Lung (tissue), 12 donors: ENCODE results near the gene INO80. TPM values are rescaled to one million over a fixed set of nuclear protein-coding genes. Genes with fewer than 3 reads are reported as not detected.

Source experiments
- ATAC-seq: fragments of 200-7000 bp; cut with Tn5 transposase; one replicate; pipeline ENCODE4 v1.9.1; 2020; ENCODE audit warnings: moderate number of reproducible peaks; ENCODE audit not compliant: insufficient read depth, low FRiP score
- DNase-seq, 3 donors: peaks; one replicate each; pipeline ENCODE4 v3.0.0-alpha.2; 2013 to 2017
- H3K27ac ChIP-seq, 2 donors: one replicate each; pipeline ENCODE4 v1.5.1; 2013; ENCODE audit warnings: mild to moderate bottlenecking in 2 of 2, moderate library complexity in 2 of 2, control low read depth in 1 of 2, inconsistent platforms in 1 of 2, low read depth in 1 of 2, low read length in 1 of 2
- H3K27me3 ChIP-seq, 3 donors: one replicate each; pipeline ENCODE4 v1.5.1; 2013; ENCODE audit warnings: low read length in 2 of 3; ENCODE audit not compliant: control insufficient read depth in 3 of 3, insufficient read depth in 3 of 3
- H3K36me3 ChIP-seq, 4 donors: one replicate each; pipeline ENCODE4 v1.5.1; 2013; ENCODE audit warnings: low read length in 4 of 4, mild to moderate bottlenecking in 1 of 4, moderate library complexity in 1 of 4; ENCODE audit not compliant: control insufficient read depth in 4 of 4, insufficient read depth in 4 of 4
- H3K4me1 ChIP-seq, 5 donors: one replicate each; pipeline ENCODE4 v1.5.1; 2013; ENCODE audit warnings: low read length in 5 of 5, mild to moderate bottlenecking in 2 of 5, moderate library complexity in 1 of 5; ENCODE audit not compliant: control insufficient read depth in 5 of 5, insufficient read depth in 5 of 5
- H3K4me3 ChIP-seq: one replicate; pipeline ENCODE4 v1.5.1; 2013; ENCODE audit warnings: mild to moderate bottlenecking, control low read depth, moderate library complexity
- H3K9ac ChIP-seq, 2 donors: one replicate each; pipeline ENCODE4 v1.5.1; 2013; ENCODE audit warnings: low read length in 2 of 2, control low read depth in 1 of 2; ENCODE audit not compliant: insufficient read depth in 1 of 2
- H3K9me3 ChIP-seq, 4 donors: one replicate each; pipeline ENCODE4 v1.5.1; 2013; ENCODE audit warnings: low read length in 3 of 4, mild to moderate bottlenecking in 1 of 4, moderate library complexity in 1 of 4; ENCODE audit not compliant: control insufficient read depth in 4 of 4, insufficient read depth in 3 of 4
- WGBS, 2 donors: extraction: QIAGEN DNeasy Blood & Tissue Kit; methylation state at CpG; one replicate each; pipeline ENCODE4 v1.1.7; 2013; 5-methylcytosine and 5-hydroxymethylcytosine counted together
- polyA plus RNA-seq, 2 donors: library from polyadenylated mRNA; stranded (reverse); fragments of 200-250 nt; gene quantifications; one replicate each; pipeline ENCODE4 v1.2.1, GENCODE V29; 2013
- total RNA-seq, 2 donors: library from RNA; depleted of rRNA in 1 of 2; stranded (reverse); fragments of >200 nt in 1 of 2; gene quantifications; one replicate each; pipeline ENCODE4 v1.2.1, GENCODE V29; 2014 to 2021
- TF ChIP-seq, protein P1 (sequence below): IDR thresholded peaks from 2 replicates; pipeline ENCODE4 v1.5.1; 2012; ENCODE audit warnings: mild to moderate bottlenecking; ENCODE audit errors: control extremely low read depth, extremely low read depth
- donor health status: control.
- donor health status: control.
- donor health status: Bipolar disorder and iron deficiency.
- donor health status: healthy.
- donor health status: DM: yes; HTN: yes; CAD: no.

INO80 gene
- total and polyA plus RNA-seq, 4 donors, result 8.0 to 50.1 (median 22.9) TPM

DNA sequence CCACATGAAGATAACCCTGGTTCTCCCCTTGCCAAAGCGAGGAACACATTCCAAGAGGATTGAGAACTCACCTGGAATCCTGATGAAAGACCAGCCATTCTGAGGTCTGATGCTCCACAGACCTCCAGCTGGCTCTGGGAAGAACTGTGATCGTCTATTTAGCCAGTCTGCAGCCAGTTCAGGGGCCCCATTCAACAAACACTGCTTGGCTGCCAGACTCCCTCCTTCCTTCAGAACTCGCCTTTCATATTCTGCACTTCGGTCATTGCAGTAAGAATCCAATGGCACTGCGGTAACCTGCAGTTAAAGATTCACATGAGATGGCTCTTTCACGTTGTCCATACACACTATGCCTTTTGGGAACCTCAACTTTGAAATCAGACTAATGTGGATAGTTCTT is 95.3 kb downstream of the INO80 start:
- peak in 2 of 3 donors; percentile 9 to 18 for DNase-seq
- Histone ChIP-seq H3K4me1 (peaks cover 4 to 77% (median 31%) of the 10 kb centered on the region in 5 donors), H3K27ac (peak overlapping the region in 1 of 2 donors; percentile 2), H3K27me3 (no peaks in the 10 kb centered on the region), H3K9me3 (no peaks in the 10 kb centered on the region), H3K4me3 (no peak overlapping the region), H3K9ac (no peak overlapping the region), H3K36me3 (peaks cover 3 to 12% (median 5%) of the 10 kb centered on the region in 4 donors)
- TF ChIP-seq, protein P1, sequence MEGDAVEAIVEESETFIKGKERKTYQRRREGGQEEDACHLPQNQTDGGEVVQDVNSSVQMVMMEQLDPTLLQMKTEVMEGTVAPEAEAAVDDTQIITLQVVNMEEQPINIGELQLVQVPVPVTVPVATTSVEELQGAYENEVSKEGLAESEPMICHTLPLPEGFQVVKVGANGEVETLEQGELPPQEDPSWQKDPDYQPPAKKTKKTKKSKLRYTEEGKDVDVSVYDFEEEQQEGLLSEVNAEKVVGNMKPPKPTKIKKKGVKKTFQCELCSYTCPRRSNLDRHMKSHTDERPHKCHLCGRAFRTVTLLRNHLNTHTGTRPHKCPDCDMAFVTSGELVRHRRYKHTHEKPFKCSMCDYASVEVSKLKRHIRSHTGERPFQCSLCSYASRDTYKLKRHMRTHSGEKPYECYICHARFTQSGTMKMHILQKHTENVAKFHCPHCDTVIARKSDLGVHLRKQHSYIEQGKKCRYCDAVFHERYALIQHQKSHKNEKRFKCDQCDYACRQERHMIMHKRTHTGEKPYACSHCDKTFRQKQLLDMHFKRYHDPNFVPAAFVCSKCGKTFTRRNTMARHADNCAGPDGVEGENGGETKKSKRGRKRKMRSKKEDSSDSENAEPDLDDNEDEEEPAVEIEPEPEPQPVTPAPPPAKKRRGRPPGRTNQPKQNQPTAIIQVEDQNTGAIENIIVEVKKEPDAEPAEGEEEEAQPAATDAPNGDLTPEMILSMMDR, result no peak
- WGBS, 2 donors, result 63 to 77% methylated on average over 6 of the region's 6 CpGs
- no peak for ATAC-seq

DNA sequence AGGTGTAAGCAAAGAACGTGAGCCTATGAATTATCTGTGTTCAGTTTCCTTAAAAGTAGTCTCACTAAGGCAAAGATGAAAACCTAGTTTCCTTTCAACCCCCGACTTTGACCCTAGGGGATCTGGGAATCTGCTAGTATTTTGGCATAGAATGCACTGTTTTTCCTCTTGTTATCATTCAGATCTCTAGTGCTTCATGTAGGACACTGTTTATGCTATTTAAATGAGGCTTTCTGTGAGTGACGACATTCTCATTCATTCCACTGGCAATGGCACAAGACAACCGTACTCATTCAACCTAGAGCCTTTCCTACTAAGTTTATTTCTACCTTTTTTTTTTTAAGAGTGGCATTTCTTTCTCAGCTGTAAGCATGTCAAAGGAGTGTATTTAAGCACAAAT is 95.8 kb downstream of the INO80 start:
- peak in 2 of 3 donors; percentile 19 to 51 for DNase-seq

DNA sequence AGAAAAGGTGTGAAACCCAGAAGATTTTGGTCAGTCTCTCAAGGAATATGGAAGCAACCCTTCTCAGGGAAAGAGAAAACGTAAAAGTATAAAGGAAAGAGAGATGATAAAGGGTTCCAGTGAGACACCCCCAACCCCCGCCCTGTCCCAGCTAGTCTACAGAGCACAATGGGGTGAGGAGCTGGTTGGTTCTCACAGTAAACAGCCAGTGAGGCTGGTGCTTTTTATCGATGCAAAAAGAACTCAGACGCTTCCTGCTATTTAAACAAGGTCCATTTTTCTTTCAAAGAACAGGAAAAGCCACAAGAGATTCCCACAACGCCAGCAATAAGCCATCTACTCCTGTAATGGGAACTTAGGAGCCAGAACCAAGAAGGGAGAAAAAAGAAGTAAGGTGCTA is 96.9 kb downstream of the INO80 start:
- Histone ChIP-seq H3K9ac (peak overlapping the region in 1 of 2 donors; percentile 15), H3K27ac (peak overlapping the region in 1 of 2 donors; percentile 61), H3K36me3 (peaks cover 8 to 15% (median 12%) of the 10 kb centered on the region in 4 donors), H3K9me3 (no peaks in the 10 kb centered on the region), H3K4me1 (peaks cover 1 to 68% (median 31%) of the 10 kb centered on the region in 5 donors), H3K4me3 (no peak overlapping the region), H3K27me3 (no peaks in the 10 kb centered on the region)
- no peak for DNase-seq
- TF ChIP-seq, protein P1, result no peak
- 40 to 57% methylated on average over 5 of the region's 5 CpGs for WGBS, 2 donors
- ATAC-seq, result no peak

More for the DNA sequence above, 95.8 kb downstream of the INO80 start:
- WGBS, 2 donors, result 62 to 75% methylated on average over 4 of the region's 4 CpGs
- H3K27me3 ChIP-seq, result no peaks in the 10 kb centered on the region
- H3K4me3 ChIP-seq, result no peak overlapping the region
- no peak overlapping the region for H3K9ac ChIP-seq
- TF ChIP-seq, protein P1, result no peak
- peaks cover 3 to 15% (median 6%) of the 10 kb centered on the region in 4 donors for H3K36me3 ChIP-seq
- no peak overlapping the region for H3K27ac ChIP-seq
- no peaks in the 10 kb centered on the region for H3K9me3 ChIP-seq
- ATAC-seq, result no peak
- peaks cover 4 to 76% (median 31%) of the 10 kb centered on the region in 5 donors for H3K4me1 ChIP-seq

DNA sequence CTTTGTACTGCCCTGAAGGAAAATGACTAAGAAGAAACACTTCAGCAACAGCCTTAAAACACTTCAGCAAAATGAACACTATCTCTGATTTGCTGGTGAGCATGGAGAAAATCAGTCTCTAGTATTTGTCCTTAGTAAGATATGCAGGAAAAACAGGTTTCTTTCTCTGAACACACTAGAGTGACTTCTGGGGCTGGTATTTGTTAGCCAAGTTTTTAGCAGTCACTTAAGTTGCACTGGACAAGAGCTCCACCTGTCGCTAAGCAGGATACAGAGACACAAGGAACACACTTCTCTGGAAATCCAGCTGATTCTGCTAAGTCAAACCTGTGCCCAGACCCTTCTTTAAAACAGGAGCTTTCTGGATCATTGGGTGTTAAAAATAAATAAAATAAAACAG is 97.5 kb downstream of the INO80 start:
- H3K36me3 ChIP-seq, result peaks cover 12 to 17% (median 14%) of the 10 kb centered on the region in 4 donors

More for the DNA sequence above, 97.5 kb downstream of the INO80 start:
- H3K27me3 ChIP-seq, result no peaks in the 10 kb centered on the region
- peaks cover 4 to 66% (median 31%) of the 10 kb centered on the region in 5 donors for H3K4me1 ChIP-seq
- no peak overlapping the region for H3K4me3 ChIP-seq
- 44 to 67% methylated on average over 1 of the region's 1 CpG for WGBS, 2 donors
- peak overlapping the region in 1 of 2 donors; percentile 39 for H3K9ac ChIP-seq
- H3K27ac ChIP-seq, result no peak overlapping the region
- TF ChIP-seq, protein P1, result peak; percentile 35
- H3K9me3 ChIP-seq, result no peaks in the 10 kb centered on the region
- peak; percentile 80 for ATAC-seq
- peak; percentile 35 to 87 (median 63) for DNase-seq
